ENCODE results near the gene ADCY9. TPM values are rescaled to one million over a fixed set of nuclear protein-coding genes. Genes with fewer than 3 reads are reported as not detected.
"Not testable (repeated sequence)": the region's sequence is repeated elsewhere in the genome, so short reads cannot be mapped to it uniquely, and the experiment has no call there.

The ADCY9 gene
- total RNA-seq, 1 donor from 2014 or later = 31.9 TPM

- H3K27ac Mint-ChIP-seq (ENCODE audit: unreplicated experiment) = peak overlapping the region; percentile 96
- no peaks in the 10 kb centered on the region for H3K27me3 Mint-ChIP-seq (ENCODE audit: low read depth)
Measured at GRCh38 chr16:3945751-3946603, 170.3 kb downstream of the ADCY9 start.

DNA sequence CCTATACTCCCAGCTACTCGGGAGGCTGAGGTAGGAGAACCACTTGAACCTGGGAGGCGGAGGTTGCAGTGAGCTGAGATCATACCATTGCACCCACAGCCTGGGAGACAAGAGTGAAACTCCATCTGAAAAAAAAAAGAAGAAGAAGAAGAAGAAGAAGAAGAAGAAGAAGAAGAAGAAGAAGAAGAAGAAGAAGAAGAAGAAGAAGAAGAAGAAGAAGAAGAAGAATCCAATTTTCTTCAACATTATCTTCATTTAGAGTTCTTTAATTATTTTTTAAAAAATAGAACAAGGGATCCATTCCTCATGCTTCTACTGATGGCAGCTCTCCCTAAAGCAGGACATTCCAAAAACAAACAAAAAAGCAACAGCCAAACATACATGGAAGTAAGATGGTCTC, 171.8 kb downstream of the ADCY9 start:
- H3K27me3 Mint-ChIP-seq (ENCODE audit: low read depth); H3K27ac Mint-ChIP-seq (ENCODE audit: unreplicated experiment); H3K4me3 Mint-ChIP-seq (ENCODE audit: unreplicated experiment); H3K36me3 Mint-ChIP-seq (ENCODE audit: low read depth); H3K9me3 Mint-ChIP-seq (ENCODE audit: low read depth); DNase-seq (ENCODE audit: low spot score): not testable (repeated sequence)
- H3K4me1 Mint-ChIP-seq (ENCODE audit: low read depth) = peaks cover 44% of the 10 kb centered on the region

More at GRCh38 chr16:3945751-3946603, 170.3 kb downstream of the ADCY9 start:
- H3K9me3 Mint-ChIP-seq (ENCODE audit: low read depth) = no peaks in the 10 kb centered on the region
- TF ChIP-seq, protein P1, sequence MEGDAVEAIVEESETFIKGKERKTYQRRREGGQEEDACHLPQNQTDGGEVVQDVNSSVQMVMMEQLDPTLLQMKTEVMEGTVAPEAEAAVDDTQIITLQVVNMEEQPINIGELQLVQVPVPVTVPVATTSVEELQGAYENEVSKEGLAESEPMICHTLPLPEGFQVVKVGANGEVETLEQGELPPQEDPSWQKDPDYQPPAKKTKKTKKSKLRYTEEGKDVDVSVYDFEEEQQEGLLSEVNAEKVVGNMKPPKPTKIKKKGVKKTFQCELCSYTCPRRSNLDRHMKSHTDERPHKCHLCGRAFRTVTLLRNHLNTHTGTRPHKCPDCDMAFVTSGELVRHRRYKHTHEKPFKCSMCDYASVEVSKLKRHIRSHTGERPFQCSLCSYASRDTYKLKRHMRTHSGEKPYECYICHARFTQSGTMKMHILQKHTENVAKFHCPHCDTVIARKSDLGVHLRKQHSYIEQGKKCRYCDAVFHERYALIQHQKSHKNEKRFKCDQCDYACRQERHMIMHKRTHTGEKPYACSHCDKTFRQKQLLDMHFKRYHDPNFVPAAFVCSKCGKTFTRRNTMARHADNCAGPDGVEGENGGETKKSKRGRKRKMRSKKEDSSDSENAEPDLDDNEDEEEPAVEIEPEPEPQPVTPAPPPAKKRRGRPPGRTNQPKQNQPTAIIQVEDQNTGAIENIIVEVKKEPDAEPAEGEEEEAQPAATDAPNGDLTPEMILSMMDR (IDR thresholded peaks at IDR 0.05) = no peak
- H3K36me3 Mint-ChIP-seq (ENCODE audit: low read depth) = peaks cover 5% of the 10 kb centered on the region
- H3K4me1 Mint-ChIP-seq (ENCODE audit: low read depth) = peaks cover 52% of the 10 kb centered on the region
- peak; percentile 91 for DNase-seq (ENCODE audit: low spot score)
- peak overlapping the region; percentile 12 for H3K4me3 Mint-ChIP-seq (ENCODE audit: unreplicated experiment)

GRCh38 chr16:3942146-3942545, 174.1 kb downstream of the ADCY9 start:
- H3K4me3 Mint-ChIP-seq (ENCODE audit: unreplicated experiment); H3K9me3 Mint-ChIP-seq (ENCODE audit: low read depth); H3K27ac Mint-ChIP-seq (ENCODE audit: unreplicated experiment); H3K36me3 Mint-ChIP-seq (ENCODE audit: low read depth); DNase-seq (ENCODE audit: low spot score); H3K27me3 Mint-ChIP-seq (ENCODE audit: low read depth): not testable (repeated sequence)
- peaks cover 38% of the 10 kb centered on the region for H3K4me1 Mint-ChIP-seq (ENCODE audit: low read depth)

DNA sequence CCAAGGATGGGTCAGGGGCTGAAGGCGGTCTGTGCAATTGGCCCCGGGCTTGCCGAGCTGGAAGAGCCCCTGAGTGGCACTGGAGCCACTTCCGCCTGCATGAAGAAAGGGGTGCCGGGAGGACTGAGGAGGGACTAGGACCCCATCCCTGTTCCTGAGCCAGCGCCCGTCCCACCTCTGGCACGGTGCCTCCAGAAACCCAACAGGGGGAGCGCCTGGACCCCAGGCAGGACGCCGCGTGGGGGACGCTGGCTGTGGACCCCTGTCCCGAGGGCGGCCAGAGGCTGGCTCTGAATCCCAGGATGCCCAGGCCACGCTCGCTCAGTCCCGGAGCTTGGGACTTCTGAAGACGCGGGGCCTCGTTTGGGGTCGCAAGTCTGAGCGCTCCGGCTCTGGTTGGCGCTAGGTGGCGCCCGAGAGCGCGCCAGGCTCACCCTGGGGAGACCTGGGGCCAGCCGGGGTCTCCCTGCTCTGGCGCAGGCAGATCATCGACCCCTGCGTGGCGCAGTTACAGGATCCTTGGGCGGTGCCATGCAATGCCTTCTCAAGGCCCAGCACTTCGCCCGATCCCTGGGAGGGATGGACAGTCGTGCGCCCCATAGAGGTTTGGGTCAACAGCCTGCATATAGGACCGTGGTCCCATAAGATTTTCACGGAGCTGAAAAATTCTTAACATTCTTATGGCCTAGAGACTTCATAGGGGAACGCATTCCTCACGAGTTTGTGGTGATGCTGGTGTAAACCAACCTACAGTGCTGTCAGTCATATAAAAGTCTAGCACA, 177.2 kb downstream of the ADCY9 start:
- TF ChIP-seq, protein P1 (IDR thresholded peaks at IDR 0.05) = peak; percentile 99

DNA sequence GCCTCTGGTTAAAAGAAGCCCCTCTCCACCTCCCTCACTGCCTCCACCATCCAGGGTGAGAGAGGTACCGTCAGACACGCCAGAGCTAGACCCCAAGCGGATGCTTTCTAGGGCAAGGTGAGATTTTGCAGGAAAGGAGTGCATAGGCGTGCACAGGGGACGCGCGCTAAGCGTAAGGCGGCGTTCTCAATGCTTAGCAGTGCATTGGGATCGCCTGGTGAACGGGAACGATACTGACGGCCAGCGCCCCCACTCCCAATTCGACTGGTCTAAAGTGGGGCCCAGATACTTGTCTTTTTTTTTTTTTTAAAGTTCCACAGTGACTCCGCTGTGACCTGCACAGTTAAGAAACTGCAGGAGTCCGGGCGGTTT, 177.8 kb downstream of the ADCY9 start:
- Mint-ChIP-seq H3K27me3 (ENCODE audit: low read depth) (no peaks in the 10 kb centered on the region), H3K9me3 (ENCODE audit: low read depth) (no peaks in the 10 kb centered on the region), H3K4me3 (ENCODE audit: unreplicated experiment) (no peak overlapping the region), H3K27ac (ENCODE audit: unreplicated experiment) (no peak overlapping the region), H3K36me3 (ENCODE audit: low read depth) (peaks cover 5% of the 10 kb centered on the region), H3K4me1 (ENCODE audit: low read depth) (peaks cover 16% of the 10 kb centered on the region)
- TF ChIP-seq, protein P1 (IDR thresholded peaks at IDR 0.05) = no peak
- no peak for DNase-seq (ENCODE audit: low spot score)

More for the DNA sequence above, 177.2 kb downstream of the ADCY9 start:
- DNase-seq (ENCODE audit: low spot score) = no peak
- Mint-ChIP-seq H3K27me3 (ENCODE audit: low read depth) (no peaks in the 10 kb centered on the region), H3K9me3 (ENCODE audit: low read depth) (no peaks in the 10 kb centered on the region), H3K36me3 (ENCODE audit: low read depth) (peaks cover 5% of the 10 kb centered on the region), H3K27ac (ENCODE audit: unreplicated experiment) (peak overlapping the region; percentile 79), H3K4me1 (ENCODE audit: low read depth) (peaks cover 17% of the 10 kb centered on the region), H3K4me3 (ENCODE audit: unreplicated experiment) (peak overlapping the region; percentile 19)
